T-helper 1 cell treated with Interleukin-12 subunit alpha and Interleukin-12 subunit beta and Interleukin-4 antibody, amounts not matched to agents 30 ng/mL and 1 ng/mL, for 36 hours (primary cell): ENCODE data around the gene KLHL33. TPM values are rescaled to one million over a fixed set of nuclear protein-coding genes. Genes with fewer than 3 reads are reported as not detected.

Source experiments
- intact Hi-C: fragments of 100-400 bp; cut with micrococcal nuclease; formaldehyde crosslinking; loops from one replicate; pipeline ENCODE4 v1.15.1; 2024
- total RNA-seq: library from RNA; stranded (reverse); gene quantifications from 2 replicates; pipeline ENCODE4 v1.2.3, GENCODE V29; 2022

The KLHL33 gene
- total RNA-seq, 1 donor from 2014 or later, result not detected

DNA sequence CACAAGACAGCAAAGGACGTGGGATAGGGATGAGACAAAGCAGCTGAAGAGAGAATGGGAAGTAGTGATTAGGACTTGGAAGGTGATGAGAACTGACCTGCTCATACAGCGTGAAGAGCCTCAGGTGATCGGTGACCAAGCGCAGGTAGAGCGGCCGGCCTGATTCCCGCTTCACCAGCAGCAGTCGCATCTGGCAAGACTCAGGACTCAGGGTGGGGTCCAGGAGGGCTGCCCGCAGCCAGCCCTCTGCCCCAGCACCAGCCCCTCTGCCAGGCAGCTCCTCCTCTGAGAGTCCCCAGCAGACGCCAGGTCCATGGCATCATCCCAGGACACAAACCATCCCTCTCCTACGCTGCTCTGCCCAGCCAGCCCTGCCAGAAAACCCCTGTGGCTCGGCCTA lies 53.4 kb downstream of the KLHL33 start:
- intact Hi-C loops, result no loop called here

DNA sequence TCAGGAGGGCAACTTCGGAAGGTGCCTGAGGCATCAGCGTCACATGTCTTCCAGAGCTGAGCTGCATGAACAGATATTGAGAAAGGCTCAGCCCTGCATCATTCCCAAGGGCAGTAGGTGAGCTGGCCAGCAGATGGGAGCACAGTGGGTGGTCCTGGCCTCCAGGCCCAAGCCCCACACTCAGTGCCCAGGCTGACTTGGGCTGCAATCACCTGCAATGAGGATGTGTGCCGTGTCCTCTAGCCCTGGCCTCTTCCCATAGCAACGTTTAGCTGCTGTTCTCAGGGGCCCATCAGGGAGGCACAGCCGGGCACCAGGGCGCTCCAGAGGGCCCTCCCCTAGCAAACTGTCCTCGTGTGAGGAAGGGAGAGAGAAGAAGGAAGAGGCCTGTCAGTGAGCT lies 54.6 kb downstream of the KLHL33 start:
- intact Hi-C loops, result no loop called here

DNA sequence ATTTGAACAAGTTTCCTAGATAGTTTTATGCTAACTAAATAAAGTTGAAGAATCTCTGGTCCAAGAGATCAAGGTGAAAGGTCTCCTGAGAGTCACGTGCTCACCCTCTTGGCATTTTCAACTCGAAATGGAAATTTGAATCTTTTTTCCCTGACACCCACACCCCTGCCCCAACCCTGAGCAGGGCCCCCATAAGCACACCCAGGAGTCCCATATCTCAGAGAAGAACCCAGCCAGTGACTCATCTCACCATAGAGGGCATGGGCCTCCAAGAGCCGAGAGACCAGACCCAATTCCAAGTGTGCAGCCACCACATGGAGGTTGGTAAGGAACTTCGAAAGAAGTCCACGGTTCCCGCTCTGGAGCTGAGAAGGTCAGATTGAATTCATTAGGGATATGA lies 55.3 kb downstream of the KLHL33 start:
- intact Hi-C loops, result no loop called here

DNA sequence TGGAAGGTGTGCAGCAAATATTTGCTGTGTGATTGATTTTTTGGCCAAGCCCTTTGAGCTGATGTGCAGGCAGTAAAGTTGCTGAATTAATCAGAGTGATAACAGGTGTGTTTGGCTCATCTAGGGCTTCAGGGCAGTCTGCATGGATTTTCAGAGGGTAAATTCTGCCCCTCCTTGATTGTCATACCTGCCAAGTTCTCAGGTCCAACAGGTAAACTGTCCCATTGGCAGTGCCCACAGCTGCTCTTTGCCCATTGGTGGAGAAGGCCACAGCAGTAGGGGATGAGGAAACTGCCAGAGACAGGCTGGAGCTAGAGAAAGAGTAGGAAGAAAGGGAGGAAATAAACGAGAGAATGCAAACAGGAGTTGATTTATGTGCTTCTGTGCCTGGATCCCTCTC lies 56.2 kb downstream of the KLHL33 start:
- intact Hi-C loops, result no loop called here

DNA sequence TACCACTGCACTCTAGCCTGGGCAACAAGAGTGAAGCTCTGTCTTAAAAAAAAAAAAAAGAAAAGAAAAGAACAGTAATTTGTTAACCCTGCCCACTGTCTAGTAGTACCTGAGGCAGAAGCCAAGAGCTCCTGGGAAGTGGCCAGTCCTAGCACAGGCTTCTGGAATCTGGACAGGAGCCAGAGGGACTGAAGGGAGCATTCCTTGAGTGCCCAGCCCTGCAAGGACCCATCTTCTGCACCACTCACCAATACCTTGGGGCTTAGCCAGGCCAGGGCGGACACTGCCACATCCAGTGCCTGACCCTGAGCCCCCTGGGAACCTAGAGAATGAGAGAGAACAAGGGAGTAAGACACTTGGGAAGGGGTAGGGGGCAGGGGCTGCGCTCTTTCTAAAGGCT lies 58.8 kb downstream of the KLHL33 start:
- intact Hi-C loops, result no loop called here

DNA sequence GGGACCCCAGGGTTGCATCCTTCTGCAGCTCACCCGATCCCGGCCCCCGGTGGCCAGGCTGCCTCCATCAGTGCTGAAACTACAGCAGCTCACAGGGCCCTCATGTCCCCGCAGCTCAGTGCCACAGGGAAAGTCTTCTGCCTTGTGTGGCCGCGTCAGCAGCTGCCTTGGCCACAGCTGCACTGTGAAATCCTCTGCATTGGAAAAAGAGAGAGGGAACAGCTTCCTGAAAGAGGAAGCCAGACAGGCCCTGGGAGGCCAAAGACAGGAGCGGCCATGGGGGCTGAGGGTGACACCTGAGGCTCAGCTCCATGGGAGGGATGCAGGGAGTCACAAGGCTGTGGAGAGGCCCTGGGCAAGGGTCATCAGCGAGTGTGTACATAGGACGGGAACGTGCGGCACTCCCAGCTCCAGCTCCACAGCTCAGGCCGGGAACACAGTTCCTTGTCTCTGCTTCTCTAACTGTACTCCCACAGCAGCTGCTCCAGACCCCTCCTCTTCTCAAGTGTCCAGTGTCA lies 59.8 kb downstream of the KLHL33 start:
- intact Hi-C loops, result no loop called here

Other genes with a start within 250 kb of the KLHL33 start
- not detected in 2 replicates for gene OR11G2, start 245.3 kb downstream of the KLHL33 start, total RNA-seq
- not detected in 2 replicates for gene OR11H6, start 212.5 kb downstream of the KLHL33 start, total RNA-seq
- gene OR11H7, start 207.2 kb downstream of the KLHL33 start, total RNA-seq, result not detected in 2 replicates
- not detected in 2 replicates for gene OR11H4, start 196.9 kb downstream of the KLHL33 start, total RNA-seq
- 20.8 and 25.5 TPM in 2 replicates for gene TTC5, start 130.2 kb downstream of the KLHL33 start, total RNA-seq
- gene CCNB1IP1, start 102.9 kb downstream of the KLHL33 start, total RNA-seq, result 24.0 and 24.5 TPM in 2 replicates
- gene PARP2, start 92.5 kb downstream of the KLHL33 start, total RNA-seq, result 23.2 and 29.8 TPM in 2 replicates
- gene TEP1, start 22.7 kb downstream of the KLHL33 start, total RNA-seq, result 43.3 and 45.9 TPM in 2 replicates
- 55.0 and 56.2 TPM in 2 replicates for gene OSGEP, start 18.6 kb upstream of the KLHL33 start, total RNA-seq
- 135 and 144 TPM in 2 replicates for gene APEX1, start 19.1 kb upstream of the KLHL33 start, total RNA-seq
- 36.1 and 43.4 TPM in 2 replicates for gene PIP4P1, start 25.3 kb upstream of the KLHL33 start, total RNA-seq
- gene PNP, start 33.2 kb upstream of the KLHL33 start, total RNA-seq, result 134 and 140 TPM in 2 replicates
- gene RNASE10, start 69.4 kb upstream of the KLHL33 start, total RNA-seq, result 0.24 and 0.54 TPM in 2 replicates
- gene RNASE9, start 124.9 kb upstream of the KLHL33 start, total RNA-seq, result not detected in 2 replicates
- gene RNASE11, start 151.8 kb upstream of the KLHL33 start, total RNA-seq, result not detected in 2 replicates
- not detected in 2 replicates for gene RNASE12, start 155.2 kb upstream of the KLHL33 start, total RNA-seq
- not detected in 2 replicates for gene OR6S1, start 205.5 kb upstream of the KLHL33 start, total RNA-seq
- gene RNASE4, start 248.4 kb upstream of the KLHL33 start, total RNA-seq, result 1.0 and 1.3 TPM in 2 replicates